CD14-positive monocyte (primary cell): ENCODE results near the gene CERS4. TPM values are rescaled to one million over a fixed set of nuclear protein-coding genes. Genes with fewer than 3 reads are reported as not detected.

Experiments
- DNase-seq, 3 donors: peaks; one replicate each; pipeline ENCODE4 v3.0.0-alpha.2; 2011 to 2022
- H2AFZ ChIP-seq: 2 replicates; pipeline ENCODE4 v1.6.0; 2012; ENCODE audit warnings: mild to moderate bottlenecking, low read depth, low read length, inconsistent platforms; ENCODE audit not compliant: insufficient read depth, poor library complexity, severe bottlenecking
- H3K27ac ChIP-seq, 2 donors: 1 replicate in 1 of 2; 2 replicates in 1 of 2; pipeline ENCODE4 v1.5.1; 2012 to 2013; ENCODE audit warnings: low read length in 2 of 2, control low read depth in 1 of 2, inconsistent platforms in 1 of 2, low read depth in 1 of 2, mild to moderate bottlenecking in 1 of 2
- H3K27me3 ChIP-seq, 2 donors: one replicate each; pipeline versions ENCODE4 v1.6.0 to v1.6.1; 2011 to 2013; ENCODE audit warnings: low read length in 2 of 2; ENCODE audit not compliant: control insufficient read depth in 2 of 2, insufficient read depth in 2 of 2
- H3K36me3 ChIP-seq, 2 donors: replicated peaks in 1 of 2; 1 replicate in 1 of 2; 2 replicates in 1 of 2; pipeline versions ENCODE4 v1.5.1 to v1.6.1; 2012 to 2013; ENCODE audit warnings: low read length in 2 of 2, control low read depth in 1 of 2, inconsistent platforms in 1 of 2, mild to moderate bottlenecking in 1 of 2; ENCODE audit not compliant: insufficient read depth in 2 of 2, control insufficient read depth in 1 of 2
- H3K4me1 ChIP-seq, 2 donors: 1 replicate in 1 of 2; 2 replicates in 1 of 2; pipeline versions ENCODE4 v1.5.1 to v1.6.1; 2012 to 2013; ENCODE audit warnings: low read length in 2 of 2, control low read depth in 1 of 2, inconsistent platforms in 1 of 2, mild to moderate bottlenecking in 1 of 2, moderate library complexity in 1 of 2; ENCODE audit not compliant: insufficient read depth in 2 of 2, control insufficient read depth in 1 of 2
- H3K4me2 ChIP-seq: replicated peaks from 2 replicates; pipeline ENCODE3; 2012; ENCODE audit warnings: low read length, moderate library complexity, mild to moderate bottlenecking; ENCODE audit not compliant: poor library complexity, severe bottlenecking; ENCODE audit errors: extremely low read depth
- H3K4me3 ChIP-seq, 3 experiments: fragments of 200-600 bp in 1 of 3; sonication (generic) in 1 of 3; replicated peaks in 1 of 3; 1 replicate in 2 of 3; 2 replicates in 1 of 3; pipeline ENCODE4 v1.5.1; 2011 to 2013; ENCODE audit warnings: low read length in 3 of 3, mild to moderate bottlenecking in 3 of 3, control low read depth in 2 of 3, low read depth in 2 of 3, inconsistent platforms in 1 of 3, moderate library complexity in 1 of 3
- H3K79me2 ChIP-seq: 2 replicates; pipeline ENCODE4 v1.6.0; 2012; ENCODE audit warnings: mild to moderate bottlenecking, control low read depth, inconsistent platforms, low read length, moderate library complexity; ENCODE audit not compliant: insufficient read depth
- H3K9ac ChIP-seq: 2 replicates; pipeline ENCODE4 v1.6.0; 2017; ENCODE audit warnings: low read length, mild to moderate bottlenecking; ENCODE audit not compliant: insufficient read depth, poor library complexity, severe bottlenecking
- H3K9me3 ChIP-seq, 2 donors: replicated peaks in 1 of 2; 1 replicate in 1 of 2; 2 replicates in 1 of 2; pipeline versions ENCODE4 v1.5.1 to v1.6.1; 2012 to 2013; ENCODE audit warnings: low read length in 2 of 2, control low read depth in 1 of 2; ENCODE audit not compliant: control insufficient read depth in 1 of 2, insufficient read depth in 1 of 2
- H4K20me1 ChIP-seq: 2 replicates; pipeline ENCODE4 v1.6.0; 2012; ENCODE audit warnings: mild to moderate bottlenecking, low read length, control low read depth, moderate library complexity; ENCODE audit not compliant: insufficient read depth
- H3K27ac Mint-ChIP-seq, 7 donors: one replicate each; pipeline ENCODE4 v1.8.0; 2020; ENCODE audit warnings: mild to moderate bottlenecking in 7 of 7, mixed read lengths in 7 of 7, moderate library complexity in 6 of 7, inconsistent platforms in 2 of 7
- H3K27me3 Mint-ChIP-seq, 3 donors: one replicate each; pipeline ENCODE4 v1.8.0; 2021 to 2022; ENCODE audit warnings: low read depth in 3 of 3, mild to moderate bottlenecking in 3 of 3, mixed read lengths in 3 of 3, moderate library complexity in 3 of 3, inconsistent platforms in 1 of 3
- H3K36me3 Mint-ChIP-seq, 2 donors: one replicate each; pipeline ENCODE4 v1.8.0; 2020; ENCODE audit warnings: mixed read lengths in 2 of 2, inconsistent platforms in 1 of 2, mild to moderate bottlenecking in 1 of 2
- H3K4me1 Mint-ChIP-seq: one replicate; pipeline ENCODE4 v1.8.0; 2020; ENCODE audit warnings: mild to moderate bottlenecking, mixed read lengths
- H3K4me3 Mint-ChIP-seq, 2 donors: one replicate each; pipeline ENCODE4 v1.8.0; 2020; ENCODE audit warnings: mild to moderate bottlenecking in 2 of 2, mixed read lengths in 2 of 2, moderate library complexity in 1 of 2
- H3K9me3 Mint-ChIP-seq, 7 donors: one replicate each; pipeline ENCODE4 v1.8.0; 2020 to 2022; ENCODE audit warnings: mixed read lengths in 7 of 7, mild to moderate bottlenecking in 6 of 7, moderate library complexity in 6 of 7, inconsistent platforms in 2 of 7
- WGBS: methylation state at CpG from one replicate; pipeline ENCODE4 v1.1.5; 2013; ENCODE audit warnings: missing lambda C conversion rate; ENCODE audit not compliant: insufficient coverage; 5-methylcytosine and 5-hydroxymethylcytosine counted together
- intact Hi-C, 2 donors: fragments of 100-400 bp; cut with micrococcal nuclease; formaldehyde crosslinking; loops; one replicate each; pipeline versions ENCODE4 v1.15.0 to v1.15.1; 2023
- polyA plus RNA-seq, 3 donors: library from polyadenylated mRNA; depleted of rRNA in 1 of 3; unstranded in 2 of 3; stranded (reverse) in 1 of 3; fragments of 300-500 nt in 2 of 3; fragments of >200 nt in 1 of 3; fragmentation: Illumina TruSeq in 2 of 3; gene quantifications; 1 replicate in 2 of 3; 2 replicates in 1 of 3; pipeline ENCODE4 v1.2.3, GENCODE V29; 2012 to 2021
- TF ChIP-seq, protein P1 (sequence below): fragments of 200-600 bp; IDR thresholded peaks from one replicate; pipeline ENCODE4 v1.8.0; 2022; ENCODE audit warnings: antibody characterized with exemption, mild to moderate bottlenecking

CERS4 gene
- polyA plus RNA-seq, 3 donors: 11.4 to 12.1 (median 12.0) TPM

DNA sequence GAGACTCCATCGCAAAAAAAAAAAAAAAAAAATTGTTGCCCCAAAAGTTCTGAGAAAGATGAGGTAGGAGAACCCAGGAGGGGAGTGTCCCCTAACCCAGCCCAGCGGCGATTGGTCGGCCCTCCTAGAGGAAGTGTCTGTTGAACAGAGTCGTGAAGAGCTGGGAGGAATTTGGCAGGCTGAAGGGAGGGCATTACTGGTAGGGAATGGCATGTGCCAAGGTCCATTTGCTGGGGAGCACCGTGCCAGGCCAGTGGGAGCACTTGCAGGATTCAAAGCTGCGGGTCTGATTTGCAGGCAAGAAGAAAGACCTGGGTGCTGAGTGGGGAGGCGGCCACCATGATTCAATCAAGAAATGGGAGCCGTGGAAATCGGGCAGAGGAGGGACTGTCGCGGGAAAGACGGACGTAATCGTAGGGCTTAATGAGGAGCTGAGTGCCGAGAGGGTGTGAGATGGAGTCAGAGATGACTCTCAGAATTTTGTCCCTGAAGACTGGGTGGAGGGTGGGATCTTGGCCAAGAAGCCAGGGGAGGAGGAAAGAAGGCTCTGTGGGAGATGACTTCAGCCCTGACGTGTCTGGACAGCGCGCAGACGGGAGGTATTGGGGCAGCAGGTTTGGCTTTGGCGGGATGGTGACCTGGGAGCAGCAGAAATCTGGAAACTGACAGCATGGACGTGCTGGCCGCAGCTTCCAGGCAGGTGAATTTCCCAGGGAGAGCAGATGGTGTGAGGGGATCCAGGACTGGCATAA, 15.4 kb downstream of the CERS4 start:
- Histone ChIP-seq H3K36me3 (no peaks in the 10 kb centered on the region), H3K4me2 (no peak overlapping the region), H3K9me3 (no peaks in the 10 kb centered on the region), H3K79me2 (no peaks in the 10 kb centered on the region), H3K4me1 (peaks cover 11 to 12% of the 10 kb centered on the region in 2 donors), H3K9ac (no peak overlapping the region), H4K20me1 (no peaks in the 10 kb centered on the region), H3K4me3 (no peak overlapping the region), H3K27me3 (peaks cover 0 to 2% of the 10 kb centered on the region in 2 donors), H3K27ac (no peak overlapping the region), H2AFZ (no peak overlapping the region)
- H3K4me1 Mint-ChIP-seq: peaks cover 11% of the 10 kb centered on the region
- peaks cover 8 to 28% (median 27%) of the 10 kb centered on the region in 3 donors for H3K27me3 Mint-ChIP-seq
- no peaks in the 10 kb centered on the region for H3K36me3 Mint-ChIP-seq
- 91% methylated on average over 19 of the region's 23 CpGs for WGBS
- intact Hi-C loops: no loop called here
- DNase-seq: no peak
- peak overlapping the region in 1 of 2 donors; percentile 3 for H3K4me3 Mint-ChIP-seq
- peaks cover 0 to 3% (median 0%) of the 10 kb centered on the region in 7 donors for H3K9me3 Mint-ChIP-seq
- H3K27ac Mint-ChIP-seq: peak overlapping the region in 1 of 7 donors; percentile 74
- TF ChIP-seq, protein P1, sequence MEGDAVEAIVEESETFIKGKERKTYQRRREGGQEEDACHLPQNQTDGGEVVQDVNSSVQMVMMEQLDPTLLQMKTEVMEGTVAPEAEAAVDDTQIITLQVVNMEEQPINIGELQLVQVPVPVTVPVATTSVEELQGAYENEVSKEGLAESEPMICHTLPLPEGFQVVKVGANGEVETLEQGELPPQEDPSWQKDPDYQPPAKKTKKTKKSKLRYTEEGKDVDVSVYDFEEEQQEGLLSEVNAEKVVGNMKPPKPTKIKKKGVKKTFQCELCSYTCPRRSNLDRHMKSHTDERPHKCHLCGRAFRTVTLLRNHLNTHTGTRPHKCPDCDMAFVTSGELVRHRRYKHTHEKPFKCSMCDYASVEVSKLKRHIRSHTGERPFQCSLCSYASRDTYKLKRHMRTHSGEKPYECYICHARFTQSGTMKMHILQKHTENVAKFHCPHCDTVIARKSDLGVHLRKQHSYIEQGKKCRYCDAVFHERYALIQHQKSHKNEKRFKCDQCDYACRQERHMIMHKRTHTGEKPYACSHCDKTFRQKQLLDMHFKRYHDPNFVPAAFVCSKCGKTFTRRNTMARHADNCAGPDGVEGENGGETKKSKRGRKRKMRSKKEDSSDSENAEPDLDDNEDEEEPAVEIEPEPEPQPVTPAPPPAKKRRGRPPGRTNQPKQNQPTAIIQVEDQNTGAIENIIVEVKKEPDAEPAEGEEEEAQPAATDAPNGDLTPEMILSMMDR: no peak

DNA sequence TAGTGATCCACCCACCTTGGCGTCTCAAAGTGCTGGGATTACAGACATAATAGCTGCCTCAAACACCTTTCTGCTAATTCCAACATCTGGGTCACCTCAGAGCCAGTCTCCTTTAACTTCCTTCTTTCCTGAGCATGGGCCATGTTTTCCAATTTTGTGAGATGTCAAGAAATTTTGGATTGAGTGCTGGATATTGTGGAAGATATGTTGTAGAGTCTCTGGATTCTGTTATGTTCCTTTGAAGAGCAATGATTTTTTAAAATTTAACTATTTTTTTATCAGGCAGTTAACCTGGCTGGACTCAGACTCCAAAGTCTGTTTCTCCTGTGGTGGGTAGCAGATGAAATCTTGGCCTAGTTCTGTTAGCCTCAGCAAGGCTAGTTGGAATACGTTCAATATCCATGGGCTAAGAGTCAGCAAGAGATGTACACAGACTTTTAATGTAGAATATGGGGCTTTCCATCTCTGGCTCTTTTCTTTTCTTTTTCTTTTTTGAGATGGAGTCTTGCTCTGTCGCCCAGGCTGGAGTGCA, 22.0 kb downstream of the CERS4 start:
- Mint-ChIP-seq H3K36me3 (peaks cover 2 to 6% of the 10 kb centered on the region in 2 donors), H3K27me3 (peaks cover 7 to 18% (median 18%) of the 10 kb centered on the region in 3 donors), H3K9me3 (peaks cover 0 to 21% (median 17%) of the 10 kb centered on the region in 7 donors), H3K27ac (peak overlapping the region in 1 of 7 donors; percentile 68), H3K4me1 (peaks cover 11% of the 10 kb centered on the region), H3K4me3 (no peak overlapping the region)
- no CpG with 5 or more reads among the region's 3 CpGs for WGBS
- H3K4me2 ChIP-seq: no peak overlapping the region
- no peak for DNase-seq
- H3K9ac ChIP-seq: no peak overlapping the region
- peaks cover 8% of the 10 kb centered on the region in 2 donors for H3K9me3 ChIP-seq
- H4K20me1 ChIP-seq: no peaks in the 10 kb centered on the region
- intact Hi-C loops: no loop called here
- no peak overlapping the region for H3K27ac ChIP-seq
- H3K36me3 ChIP-seq: no peaks in the 10 kb centered on the region
- no peak overlapping the region for H2AFZ ChIP-seq
- TF ChIP-seq, protein P1: no peak
- H3K79me2 ChIP-seq: no peaks in the 10 kb centered on the region
- H3K27me3 ChIP-seq: no peaks in the 10 kb centered on the region
- H3K4me3 ChIP-seq: no peak overlapping the region
- H3K4me1 ChIP-seq: peaks cover 11 to 12% of the 10 kb centered on the region in 2 donors
